Measurements from ENCODE around the gene SH3RF2.

Gene SH3RF2

DNA sequence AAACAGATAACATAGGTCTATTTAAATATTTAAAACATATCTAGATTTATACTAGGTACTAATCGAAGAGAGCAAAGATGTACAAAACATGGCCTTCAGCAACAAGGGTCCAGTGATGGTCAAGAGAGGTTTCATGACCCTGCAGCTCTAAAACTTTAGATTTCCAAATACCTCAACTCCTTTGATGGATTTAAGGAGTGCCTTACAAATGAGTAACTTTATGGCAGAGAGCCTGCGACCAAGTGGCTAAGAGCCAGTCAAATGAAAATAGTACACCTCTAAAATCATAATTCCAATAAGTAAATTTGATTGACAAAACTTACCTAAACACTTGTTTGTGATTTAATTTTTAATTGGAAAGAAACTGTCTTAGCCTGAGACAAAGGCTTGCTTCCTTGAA lies 4.7 kb upstream of the SH3RF2 start (continued):
- no peak for TF ChIP-seq ZNF677 (tag by site-specific recombination; IDR thresholded peaks at IDR 0.05)
- TF ChIP-seq, protein P1, sequence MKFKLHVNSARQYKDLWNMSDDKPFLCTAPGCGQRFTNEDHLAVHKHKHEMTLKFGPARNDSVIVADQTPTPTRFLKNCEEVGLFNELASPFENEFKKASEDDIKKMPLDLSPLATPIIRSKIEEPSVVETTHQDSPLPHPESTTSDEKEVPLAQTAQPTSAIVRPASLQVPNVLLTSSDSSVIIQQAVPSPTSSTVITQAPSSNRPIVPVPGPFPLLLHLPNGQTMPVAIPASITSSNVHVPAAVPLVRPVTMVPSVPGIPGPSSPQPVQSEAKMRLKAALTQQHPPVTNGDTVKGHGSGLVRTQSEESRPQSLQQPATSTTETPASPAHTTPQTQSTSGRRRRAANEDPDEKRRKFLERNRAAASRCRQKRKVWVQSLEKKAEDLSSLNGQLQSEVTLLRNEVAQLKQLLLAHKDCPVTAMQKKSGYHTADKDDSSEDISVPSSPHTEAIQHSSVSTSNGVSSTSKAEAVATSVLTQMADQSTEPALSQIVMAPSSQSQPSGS (tag by site-specific recombination; IDR thresholded peaks at IDR 0.05; ENCODE audit: low read depth), result no peak
- TF ChIP-seq ZNF23 (tag by site-specific recombination; IDR thresholded peaks at IDR 0.05; ENCODE audit: borderline replicate concordance), result no peak

- TF ChIP-seq ZNF132 (tag by site-specific recombination; IDR thresholded peaks at IDR 0.05; ENCODE audit: borderline replicate concordance) (no peak), ZNF362 (tag by site-specific recombination; IDR thresholded peaks at IDR 0.05) (no peak), INSM2 (tag by site-specific recombination; IDR thresholded peaks at IDR 0.05) (no peak), ZNF394 (tag by site-specific recombination; IDR thresholded peaks at IDR 0.05; ENCODE audit: borderline replicate concordance) (no peak), ZBTB48 (tag by site-specific recombination; IDR thresholded peaks at IDR 0.05) (no peak), ZNF473 (tag by site-specific recombination; IDR thresholded peaks at IDR 0.05) (no peak), SCRT1 (tag by site-specific recombination; IDR thresholded peaks at IDR 0.05; ENCODE audit: borderline replicate concordance) (no peak), ZNF140 (tag by site-specific recombination; IDR thresholded peaks at IDR 0.05) (no peak), ZNF274 (IDR thresholded peaks at IDR 0.05; ENCODE audit: low read length) (no peak), ZNF274 (tag by site-specific recombination; IDR thresholded peaks at IDR 0.05; ENCODE audit: borderline replicate concordance) (no peak), ZNF239 (tag by site-specific recombination; IDR thresholded peaks at IDR 0.05) (no peak), BCL6B (tag by site-specific recombination; IDR thresholded peaks at IDR 0.05) (no peak)
- TF ChIP-seq, protein P2, sequence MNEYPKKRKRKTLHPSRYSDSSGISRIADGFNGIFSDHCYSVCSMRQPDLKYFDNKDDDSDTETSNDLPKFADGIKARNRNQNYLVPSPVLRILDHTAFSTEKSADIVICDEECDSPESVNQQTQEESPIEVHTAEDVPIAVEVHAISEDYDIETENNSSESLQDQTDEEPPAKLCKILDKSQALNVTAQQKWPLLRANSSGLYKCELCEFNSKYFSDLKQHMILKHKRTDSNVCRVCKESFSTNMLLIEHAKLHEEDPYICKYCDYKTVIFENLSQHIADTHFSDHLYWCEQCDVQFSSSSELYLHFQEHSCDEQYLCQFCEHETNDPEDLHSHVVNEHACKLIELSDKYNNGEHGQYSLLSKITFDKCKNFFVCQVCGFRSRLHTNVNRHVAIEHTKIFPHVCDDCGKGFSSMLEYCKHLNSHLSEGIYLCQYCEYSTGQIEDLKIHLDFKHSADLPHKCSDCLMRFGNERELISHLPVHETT (tag by site-specific recombination; IDR thresholded peaks at IDR 0.05), result no peak
- TF ChIP-seq, protein P3, sequence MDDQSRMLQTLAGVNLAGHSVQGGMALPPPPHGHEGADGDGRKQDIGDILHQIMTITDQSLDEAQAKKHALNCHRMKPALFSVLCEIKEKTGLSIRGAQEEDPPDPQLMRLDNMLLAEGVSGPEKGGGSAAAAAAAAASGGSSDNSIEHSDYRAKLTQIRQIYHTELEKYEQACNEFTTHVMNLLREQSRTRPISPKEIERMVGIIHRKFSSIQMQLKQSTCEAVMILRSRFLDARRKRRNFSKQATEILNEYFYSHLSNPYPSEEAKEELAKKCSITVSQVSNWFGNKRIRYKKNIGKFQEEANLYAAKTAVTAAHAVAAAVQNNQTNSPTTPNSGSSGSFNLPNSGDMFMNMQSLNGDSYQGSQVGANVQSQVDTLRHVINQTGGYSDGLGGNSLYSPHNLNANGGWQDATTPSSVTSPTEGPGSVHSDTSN (CRISPR knock-in tag; IDR thresholded peaks at IDR 0.05), result no peak
- H3K36me3 ChIP-seq (ENCODE audit: control insufficient read depth in 2 of 2, insufficient read depth in 1 of 2, low read length in 2 of 2), result no peaks in the 10 kb centered on the region
- CTCF ChIA-PET, result interaction anchor here (0.6 to 1.2 kb wide), 3 partner anchors 25 to 481 kb away, joined by 3 to 4 read pairs (median 3); partner anchors contain the start of gene POU4F3
- POLR2A ChIA-PET, result no interaction called here
- no peak overlapping the region for H3K4me3 ChIP-seq (ENCODE audit: low read depth, low read length)
- peaks cover 27% of the 10 kb centered on the region for H3K4me1 ChIP-seq (ENCODE audit: control insufficient read depth, insufficient read depth, low read length)
- H3K9me3 ChIP-seq (ENCODE audit: control insufficient read depth, insufficient read depth, low read depth, low read length), result no peaks in the 10 kb centered on the region
- no peak overlapping the region for H3K27ac ChIP-seq (ENCODE audit: extremely low read depth, low read depth, low read length)
Observed at GRCh38 chr5:145934276-145934675, 2.1 kb upstream of the SH3RF2 start.

All from HEK293 (cell line).